HG03571 (cell line): Measurements from ENCODE around the gene CLEC18B.
"Not testable (repeated sequence)": the region's sequence is repeated elsewhere in the genome, so short reads cannot be mapped to it uniquely, and the experiment has no call there.

ENCODE experiments used
- ATAC-seq: cut with Tn5 transposase; IDR thresholded peaks from one replicate; pipeline ENCODE4 v1.9.1; 2021; ENCODE audit not compliant: unreplicated experiment

Gene CLEC18B

DNA sequence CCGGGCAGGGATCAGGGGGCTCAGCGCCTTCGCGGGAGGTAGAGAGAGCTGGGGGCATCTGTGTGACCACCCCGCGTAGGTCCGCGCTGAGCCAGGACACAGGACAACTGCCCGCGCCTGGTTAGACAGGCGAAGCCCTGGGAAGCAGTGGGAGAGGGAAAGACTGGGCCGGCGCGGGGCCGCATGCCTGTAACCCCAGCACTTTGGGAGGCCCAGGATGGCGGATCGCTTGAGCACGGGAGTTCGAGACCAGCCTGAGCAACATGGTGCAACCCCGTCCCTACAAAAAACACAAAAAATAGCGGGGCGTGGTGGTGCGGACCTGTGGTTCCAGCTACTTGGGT lies 13.9 kb downstream of the CLEC18B start:
- not testable (repeated sequence) for ATAC-seq

DNA sequence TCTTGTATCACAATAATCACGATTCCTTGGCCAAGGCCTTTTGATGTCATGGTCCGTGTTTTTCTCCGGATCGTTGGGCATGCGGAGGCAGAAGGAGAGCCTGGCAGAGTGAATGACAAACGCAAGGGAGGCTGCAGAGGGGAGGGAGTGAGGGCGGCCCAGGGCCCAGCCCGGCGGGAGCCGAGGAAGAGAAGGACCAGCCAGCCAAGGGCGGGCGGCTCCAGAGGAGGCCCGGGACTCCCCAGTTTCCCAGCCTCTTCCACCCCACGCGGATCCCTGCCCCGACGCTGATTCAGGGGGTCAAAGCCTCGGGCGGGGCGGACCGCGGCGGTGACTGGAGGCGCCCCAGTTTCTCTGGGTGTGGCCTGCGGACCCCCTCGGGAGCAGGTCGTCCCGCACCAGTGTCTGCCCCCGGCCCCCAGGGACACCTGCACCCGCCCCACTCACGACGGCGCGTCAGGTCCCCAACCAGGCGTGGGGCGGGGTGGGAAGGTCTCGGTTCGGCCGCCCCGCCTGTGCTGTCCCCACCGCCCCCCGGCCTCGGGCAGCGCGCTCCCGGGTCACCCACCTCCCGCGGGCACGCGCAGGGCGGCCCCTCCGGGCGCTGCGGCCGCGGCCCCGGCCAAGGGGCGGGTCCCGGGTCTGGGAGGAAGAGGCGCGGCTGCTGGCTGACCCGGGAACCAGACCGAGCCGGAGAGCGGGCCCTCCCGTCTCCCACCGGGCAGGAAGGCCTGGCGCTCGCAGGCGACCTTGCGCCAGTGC lies 14.5 kb downstream of the CLEC18B start:
- ATAC-seq, result not testable (repeated sequence)

- ATAC-seq, result not testable (repeated sequence)
These were observed 16.9 kb downstream of the CLEC18B start for GRCh38 chr16:74404148-74404933.

DNA sequence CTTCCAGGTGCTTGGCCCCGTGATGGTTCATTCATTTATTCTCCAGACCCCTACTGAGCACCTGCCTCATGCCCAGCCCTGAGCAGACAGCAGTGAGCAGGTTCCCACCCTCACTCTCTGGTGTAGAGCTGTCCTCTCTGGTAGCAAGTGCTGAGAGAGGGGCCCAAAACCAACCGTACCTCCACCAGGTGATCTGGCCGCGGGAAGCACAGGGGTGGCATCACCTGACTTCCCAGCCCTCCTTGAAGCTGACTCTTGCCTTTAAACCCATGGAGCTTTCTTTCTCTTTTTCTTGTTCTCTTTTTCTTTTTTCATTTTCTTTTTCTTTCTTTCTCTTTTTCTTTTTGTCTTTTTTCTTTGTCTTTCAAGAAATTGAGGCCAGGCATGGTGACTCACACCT lies 21.0 kb downstream of the CLEC18B start:
- not testable (repeated sequence) for ATAC-seq

DNA sequence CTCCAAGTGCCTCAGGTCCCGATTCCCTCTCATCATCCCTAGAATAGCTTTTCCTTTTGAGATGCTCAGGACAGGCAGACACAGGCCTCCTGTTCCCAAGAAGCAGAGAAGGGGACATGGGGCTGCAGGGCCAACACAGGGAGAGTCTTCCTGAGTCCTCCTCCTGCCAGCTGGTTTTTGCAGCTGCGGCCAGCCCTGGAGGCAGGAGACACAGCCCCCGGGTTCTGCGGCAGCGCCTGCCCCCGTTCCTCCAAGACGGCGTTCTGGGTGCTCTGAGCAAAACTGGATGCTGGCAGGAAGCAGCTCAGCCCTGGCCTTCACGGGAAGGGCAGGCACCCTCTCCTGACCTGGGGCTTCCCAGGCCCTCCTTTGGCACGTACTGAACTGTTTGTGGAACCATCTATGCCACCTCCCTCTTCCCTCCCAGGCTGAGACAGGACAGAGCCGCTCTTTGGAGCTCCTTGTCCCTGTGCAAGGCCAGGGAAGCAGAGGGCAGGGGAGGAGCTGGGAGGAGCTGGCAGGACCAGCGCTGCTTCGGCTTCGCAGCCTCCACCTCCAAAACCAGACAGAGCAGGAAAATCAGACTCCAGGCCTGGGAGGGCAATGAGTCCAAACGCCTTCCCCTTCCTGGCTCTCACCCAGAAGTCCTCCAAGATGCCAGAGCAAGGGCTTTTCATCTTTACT lies 22.9 kb downstream of the CLEC18B start:
- not testable (repeated sequence) for ATAC-seq

- not testable (repeated sequence) for ATAC-seq
These were observed 24.7 kb downstream of the CLEC18B start for GRCh38 chr16:74396521-74397017.

DNA sequence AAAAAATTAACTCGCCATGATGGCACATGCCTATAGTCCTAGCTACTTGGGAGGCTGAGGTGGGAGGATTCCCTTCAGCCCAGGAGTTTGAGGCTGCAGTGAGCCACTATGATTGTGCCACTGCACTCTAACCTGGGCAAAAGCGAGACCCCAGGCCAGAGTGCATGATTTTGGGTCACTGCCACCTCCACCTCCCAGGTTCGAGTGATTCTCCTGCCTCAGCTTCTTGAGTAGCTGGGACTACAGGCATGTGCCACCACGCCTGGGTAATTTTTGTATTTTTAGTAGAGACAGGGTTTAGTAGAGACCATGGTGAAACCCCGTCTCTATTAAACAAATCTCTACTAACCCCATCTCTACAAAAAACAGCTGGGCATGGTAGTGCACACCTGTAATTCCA lies 26.7 kb downstream of the CLEC18B start:
- ATAC-seq, result not testable (repeated sequence)

GRCh38 chr16:74394131-74394530 lies 27.1 kb downstream of the CLEC18B start:
- ATAC-seq, result not testable (repeated sequence)

DNA sequence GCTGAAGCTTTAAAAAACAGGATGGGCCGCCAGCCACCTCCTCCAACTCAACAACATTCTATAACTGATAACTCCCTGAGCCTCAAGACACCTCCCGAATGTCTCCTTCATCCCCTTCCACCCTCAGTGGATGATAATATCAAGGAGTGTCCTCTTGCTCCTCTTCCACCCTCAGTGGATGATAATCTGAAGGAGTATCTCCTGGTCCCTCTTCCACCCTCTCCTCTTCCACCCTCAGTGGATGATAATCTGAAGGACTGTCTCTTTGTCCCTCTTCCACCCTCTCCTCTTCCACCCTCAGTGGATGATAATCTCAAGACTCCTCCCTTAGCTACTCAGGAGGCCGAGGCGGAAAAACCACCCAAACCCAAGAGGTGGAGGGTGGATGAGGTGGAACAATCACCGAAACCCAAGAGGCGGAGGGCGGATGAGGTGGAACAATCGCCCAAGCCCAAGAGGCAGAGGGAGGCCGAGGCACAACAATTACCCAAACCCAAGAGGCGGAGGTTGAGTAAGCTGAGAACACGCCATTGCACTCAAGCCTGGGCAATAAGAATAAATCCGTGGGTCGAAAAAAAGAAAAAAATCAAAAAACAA lies 29.7 kb downstream of the CLEC18B start:
- ATAC-seq, result not testable (repeated sequence)

- ATAC-seq, result not testable (repeated sequence)
These were observed 38.8 kb downstream of the CLEC18B start for GRCh38 chr16:74382339-74383034.

- ATAC-seq, result not testable (repeated sequence)
These were observed 47.5 kb downstream of the CLEC18B start for GRCh38 chr16:74373847-74374184.

DNA sequence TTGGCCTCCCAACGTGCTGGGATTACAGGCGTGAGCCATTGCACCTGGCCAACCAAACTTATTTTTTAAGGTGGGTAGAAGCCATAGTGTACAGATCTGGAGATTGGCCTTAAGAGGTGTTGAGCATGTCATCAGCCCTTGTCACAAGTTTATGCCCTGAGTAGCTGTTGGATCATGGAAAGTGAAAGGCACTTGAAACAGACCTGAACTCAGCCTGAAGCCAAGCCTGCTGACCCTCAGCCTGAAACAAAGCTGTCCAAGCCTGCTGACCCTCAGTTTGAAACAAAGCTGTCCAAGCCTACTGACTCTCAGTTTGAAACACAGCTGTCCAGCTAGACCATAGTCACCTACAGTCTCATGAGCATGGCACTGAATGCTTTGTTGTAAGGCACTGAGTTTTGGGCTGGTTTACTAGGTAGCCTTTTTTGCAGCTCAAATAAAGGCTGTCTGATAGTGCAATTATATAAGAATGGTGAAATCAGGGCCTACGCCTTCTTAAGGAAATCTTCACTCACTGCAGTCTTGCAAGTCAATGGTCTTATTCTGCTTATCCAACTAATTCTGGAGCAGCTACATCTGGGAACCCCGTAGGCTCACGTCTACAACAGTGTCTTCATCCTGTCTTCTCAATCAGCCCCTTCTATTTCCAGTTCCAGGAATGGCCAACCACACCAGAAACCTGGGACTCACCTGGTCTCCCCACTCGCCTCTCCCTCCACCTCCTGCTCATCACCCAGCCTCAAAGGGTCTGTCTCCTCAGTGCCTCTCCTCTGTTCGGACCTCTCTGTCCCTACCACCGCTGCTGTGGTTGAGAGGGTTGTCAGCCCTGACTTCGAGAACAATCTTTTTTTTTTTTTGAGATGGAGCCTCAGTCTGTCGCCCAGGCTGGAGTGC lies 48.1 kb downstream of the CLEC18B start:
- ATAC-seq, result no peak

DNA sequence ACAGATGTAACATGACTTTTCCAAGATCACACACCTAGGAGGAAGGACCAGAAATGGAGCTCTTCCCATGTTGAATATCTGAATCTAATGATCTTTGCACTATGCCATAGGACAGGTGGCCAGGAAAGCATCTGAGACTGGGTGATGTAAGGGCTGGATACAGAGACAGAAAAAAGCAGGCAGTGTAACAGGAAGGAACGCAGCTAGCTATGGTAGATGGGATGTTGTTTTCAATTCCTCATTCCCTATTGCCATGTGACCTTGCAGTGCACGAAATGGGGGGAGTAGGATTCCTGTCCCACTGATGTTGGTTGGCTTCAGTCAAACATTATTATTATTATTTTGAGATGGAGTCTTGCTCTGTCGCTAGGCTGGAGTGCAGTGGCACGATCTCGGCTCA lies 48.9 kb downstream of the CLEC18B start:
- no peak for ATAC-seq

DNA sequence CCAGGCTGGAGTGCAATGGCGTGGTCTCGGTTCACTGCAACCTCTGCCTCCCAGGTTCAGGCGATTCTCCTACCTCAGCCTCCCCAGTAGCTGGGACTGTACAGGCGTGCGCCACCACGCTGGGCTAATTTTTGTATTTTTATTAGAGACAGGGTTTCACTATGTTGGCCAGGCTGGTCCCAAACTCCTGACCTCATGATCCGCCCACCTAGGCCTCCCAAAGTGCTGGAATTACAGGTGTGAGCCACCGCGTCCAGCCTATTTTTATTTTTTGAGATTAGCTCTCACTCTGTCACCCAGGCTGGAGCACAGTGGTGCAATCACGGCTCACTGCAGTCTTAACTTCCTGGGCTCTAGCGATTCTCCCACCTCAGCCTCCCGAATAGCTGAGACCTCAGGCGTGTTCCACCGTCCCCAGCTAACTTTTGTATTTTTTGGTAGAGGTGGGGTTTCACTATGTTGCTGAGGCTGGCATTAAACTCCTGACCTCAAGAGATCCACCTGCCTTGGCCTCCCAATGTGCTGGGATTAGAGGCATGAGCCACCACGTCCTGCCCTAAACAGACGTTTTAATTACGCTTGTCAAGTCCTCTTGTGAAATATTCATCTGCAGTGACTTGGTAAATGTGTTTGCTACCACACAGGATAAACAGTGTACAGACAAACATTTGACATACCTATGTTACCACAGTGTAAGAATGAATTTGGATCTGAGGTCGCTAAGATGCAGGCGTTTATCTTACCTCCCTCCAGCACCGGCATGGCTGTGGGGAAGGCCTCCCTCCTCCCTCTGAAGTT lies 50.7 kb downstream of the CLEC18B start:
- ATAC-seq, result not testable (repeated sequence)

GRCh38 chr16:74368002-74368911 lies 53.0 kb downstream of the CLEC18B start:
- ATAC-seq, result peak; percentile 93

DNA sequence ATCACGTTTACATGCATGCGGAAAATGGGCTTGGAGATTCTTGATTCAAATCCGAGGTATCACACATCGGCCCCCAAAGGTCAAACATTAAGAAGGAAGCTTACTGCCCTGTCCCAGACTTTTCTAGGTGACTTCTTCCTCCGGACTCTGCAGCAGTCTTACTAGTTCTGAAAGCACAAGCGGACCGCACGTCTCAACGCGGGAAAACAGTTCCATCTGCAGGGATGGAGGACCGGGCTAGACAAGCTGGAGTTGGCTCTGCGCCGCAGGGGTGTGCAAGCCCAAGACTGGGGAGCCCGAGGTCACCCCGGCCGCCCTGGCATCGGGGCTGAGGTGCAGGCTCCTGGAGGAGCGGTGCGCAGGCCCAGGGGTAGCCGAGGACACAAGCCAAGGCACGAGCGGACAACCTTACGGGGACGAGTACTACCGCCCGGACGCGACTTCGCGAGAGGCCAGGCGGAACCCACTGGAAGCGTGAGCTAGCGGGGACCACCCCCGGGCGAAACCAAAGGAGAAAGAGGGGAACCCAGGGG lies 53.7 kb downstream of the CLEC18B start:
- ATAC-seq, result peak; percentile 42
